ENCODE data around the gene MAP3K13. TPM values are rescaled to one million over a fixed set of nuclear protein-coding genes. Genes with fewer than 3 reads are reported as not detected.
"Not testable (repeated sequence)": the region's sequence is repeated elsewhere in the genome, so short reads cannot be mapped to it uniquely, and the experiment has no call there.

MAP3K13 gene
- total RNA-seq, 1 experiment from 2014 or later, result 18.4 TPM

- Histone ChIP-seq H3K27me3 (replicated peaks) (no peaks in the 10 kb centered on the region), H3K27ac (no peak overlapping the region), H3K36me3 (no peaks in the 10 kb centered on the region), H3K4me3 (no peak overlapping the region), H3K9me3 (replicated peaks) (no peaks in the 10 kb centered on the region), H3K4me1 (replicated peaks) (no peaks in the 10 kb centered on the region)
- DNase-seq (ENCODE audit: low read depth in 1 of 2, low spot score in 2 of 2), result no peak
These were observed 30.1 kb downstream of the MAP3K13 start for GRCh38 chr3:185393055-185393454.

DNA sequence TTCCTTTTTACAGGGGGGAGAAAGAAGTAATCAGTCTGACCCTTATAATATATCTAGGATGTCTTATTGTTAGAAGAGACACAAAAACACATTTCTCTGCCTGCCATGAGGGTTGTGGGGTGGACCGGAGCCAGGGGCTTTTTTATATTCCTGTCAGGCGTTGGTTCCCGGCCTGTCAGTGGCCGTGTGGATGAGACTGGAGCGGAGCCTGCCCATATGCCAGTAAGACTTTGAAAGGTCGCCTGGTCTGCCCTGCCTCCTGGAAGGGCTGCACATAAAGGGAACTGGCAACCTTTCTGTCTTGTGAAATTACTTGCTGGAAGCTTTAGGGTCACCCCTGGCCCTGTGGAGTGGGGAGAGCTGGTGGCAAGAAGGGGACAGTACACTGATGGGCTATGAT is 34.7 kb downstream of the MAP3K13 start:
- Histone ChIP-seq H3K9me3 (replicated peaks) (no peaks in the 10 kb centered on the region), H3K36me3 (no peaks in the 10 kb centered on the region), H3K4me1 (replicated peaks) (no peaks in the 10 kb centered on the region), H3K27ac (no peak overlapping the region), H3K27me3 (replicated peaks) (no peaks in the 10 kb centered on the region), H3K4me3 (no peak overlapping the region)
- DNase-seq (ENCODE audit: low read depth in 1 of 2, low spot score in 2 of 2), result no peak

DNA sequence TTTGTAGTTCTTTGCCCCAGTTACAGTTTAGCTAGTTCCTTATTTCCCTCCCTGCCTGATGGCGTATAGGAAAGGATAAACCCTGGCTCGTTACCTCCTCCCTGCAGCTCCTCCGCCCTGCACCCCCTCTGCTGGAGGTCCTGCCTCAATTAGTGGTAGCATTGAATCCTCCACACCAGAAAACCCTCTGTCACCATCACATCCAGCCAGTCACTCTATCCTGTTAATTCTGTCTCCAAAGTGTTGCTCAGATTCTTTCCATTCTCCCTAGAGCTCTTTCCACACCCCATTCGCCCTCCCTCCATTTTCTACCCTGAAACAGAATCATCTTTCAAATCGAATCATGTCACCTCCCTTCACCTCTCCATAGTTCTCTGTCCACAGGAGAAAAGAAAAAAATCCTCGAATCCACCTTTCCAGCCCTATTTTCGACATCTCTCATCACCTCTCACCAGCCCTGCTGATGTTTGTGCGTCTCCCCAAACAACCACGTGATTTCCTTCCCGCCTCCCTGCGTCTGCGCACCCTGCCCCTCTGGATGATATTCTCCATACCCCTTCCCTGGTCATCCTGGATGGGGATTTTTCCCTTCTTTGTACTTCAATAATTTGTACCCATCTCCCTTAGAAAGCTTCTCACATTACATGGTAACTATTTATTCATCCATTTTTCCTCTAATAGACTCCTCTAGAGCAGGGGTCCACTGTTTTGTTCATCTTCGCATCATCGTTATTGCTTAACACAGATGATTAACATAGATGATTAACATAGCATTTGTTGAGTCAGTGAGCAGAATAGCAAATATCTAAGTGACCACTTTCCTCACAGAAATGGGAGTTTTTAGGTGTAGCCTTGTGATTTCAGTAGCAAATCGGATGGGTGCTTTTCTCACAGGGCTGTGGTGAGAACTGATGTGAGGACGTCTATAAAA is 37.1 kb downstream of the MAP3K13 start:
- no peak for DNase-seq (ENCODE audit: low read depth in 1 of 2, low spot score in 2 of 2)

DNA sequence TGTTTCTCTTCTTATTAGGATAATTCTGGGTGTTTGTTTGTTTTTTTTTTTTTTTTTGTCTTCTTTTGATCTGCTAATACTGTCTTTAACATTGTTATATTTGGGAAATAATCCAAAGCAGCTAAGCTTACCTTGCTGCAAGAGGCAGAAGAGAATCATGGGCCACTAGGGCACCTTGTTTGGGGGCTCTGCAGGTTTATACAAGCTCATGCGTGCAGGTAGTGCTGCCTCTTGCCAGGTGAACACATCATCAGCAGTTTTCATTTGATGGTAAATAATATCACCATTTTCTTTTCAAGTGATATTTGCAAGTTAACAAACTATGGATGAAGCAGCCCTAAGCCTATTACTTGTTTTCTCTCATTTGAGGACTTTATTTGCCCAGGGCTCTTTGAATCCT is 37.9 kb downstream of the MAP3K13 start:
- DNase-seq (ENCODE audit: low read depth in 1 of 2, low spot score in 2 of 2), result no peak
- H3K9me3 ChIP-seq (replicated peaks), result no peaks in the 10 kb centered on the region
- H3K4me1 ChIP-seq (replicated peaks), result no peaks in the 10 kb centered on the region
- H3K36me3 ChIP-seq, result no peaks in the 10 kb centered on the region
- no peak overlapping the region for H3K27ac ChIP-seq
- H3K27me3 ChIP-seq (replicated peaks), result no peaks in the 10 kb centered on the region
- no peak overlapping the region for H3K4me3 ChIP-seq

More for the DNA sequence above, 37.1 kb downstream of the MAP3K13 start:
- H3K36me3 ChIP-seq, result no peaks in the 10 kb centered on the region
- no peak overlapping the region for H3K27ac ChIP-seq
- H3K27me3 ChIP-seq (replicated peaks), result no peaks in the 10 kb centered on the region
- no peaks in the 10 kb centered on the region for H3K4me1 ChIP-seq (replicated peaks)
- H3K9me3 ChIP-seq (replicated peaks), result no peaks in the 10 kb centered on the region
- no peak overlapping the region for H3K4me3 ChIP-seq

GRCh38 chr3:185401319-185401955 is 38.5 kb downstream of the MAP3K13 start:
- no peak for DNase-seq (ENCODE audit: low read depth in 1 of 2, low spot score in 2 of 2)
- H3K36me3 ChIP-seq, result no peaks in the 10 kb centered on the region
- no peaks in the 10 kb centered on the region for H3K4me1 ChIP-seq (replicated peaks)
- no peak overlapping the region for H3K27ac ChIP-seq
- H3K9me3 ChIP-seq (replicated peaks), result no peaks in the 10 kb centered on the region
- no peak overlapping the region for H3K4me3 ChIP-seq
- H3K27me3 ChIP-seq (replicated peaks), result no peaks in the 10 kb centered on the region

GRCh38 chr3:185402561-185402960 is 39.6 kb downstream of the MAP3K13 start:
- no peaks in the 10 kb centered on the region for H3K27me3 ChIP-seq (replicated peaks)
- no peak overlapping the region for H3K4me3 ChIP-seq
- H3K4me1 ChIP-seq (replicated peaks), result no peaks in the 10 kb centered on the region
- no peak for DNase-seq (ENCODE audit: low read depth in 1 of 2, low spot score in 2 of 2)
- H3K36me3 ChIP-seq, result no peaks in the 10 kb centered on the region
- no peaks in the 10 kb centered on the region for H3K9me3 ChIP-seq (replicated peaks)
- H3K27ac ChIP-seq, result no peak overlapping the region

DNA sequence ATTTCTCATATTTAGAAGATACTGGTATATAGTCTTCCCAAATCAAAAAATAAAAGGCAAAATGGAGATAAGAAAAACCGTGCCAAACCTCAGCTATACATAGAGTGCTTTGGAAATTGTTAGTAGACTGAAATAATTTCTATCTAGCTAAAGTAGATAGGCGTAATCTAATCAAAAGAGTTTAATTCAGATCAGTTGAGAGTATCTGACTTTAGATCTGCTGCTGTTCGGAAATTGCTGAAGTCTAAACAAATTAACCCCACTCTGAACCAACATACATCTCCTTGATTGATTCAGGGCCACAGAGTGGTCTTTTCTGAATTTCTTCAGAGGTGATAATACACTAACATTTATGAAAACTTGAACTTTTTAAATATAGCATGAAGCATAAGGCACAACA is 40.1 kb downstream of the MAP3K13 start:
- H3K4me3 ChIP-seq, result no peak overlapping the region
- no peaks in the 10 kb centered on the region for H3K27me3 ChIP-seq (replicated peaks)
- no peaks in the 10 kb centered on the region for H3K9me3 ChIP-seq (replicated peaks)
- DNase-seq (ENCODE audit: low read depth in 1 of 2, low spot score in 2 of 2), result no peak
- H3K27ac ChIP-seq, result no peak overlapping the region
- no peaks in the 10 kb centered on the region for H3K4me1 ChIP-seq (replicated peaks)
- H3K36me3 ChIP-seq, result no peaks in the 10 kb centered on the region

- Histone ChIP-seq H3K36me3 (no peaks in the 10 kb centered on the region), H3K4me3 (no peak overlapping the region), H3K4me1 (replicated peaks) (no peaks in the 10 kb centered on the region), H3K27me3 (replicated peaks) (no peaks in the 10 kb centered on the region), H3K27ac (no peak overlapping the region), H3K9me3 (replicated peaks) (no peaks in the 10 kb centered on the region)
- DNase-seq (ENCODE audit: low read depth in 1 of 2, low spot score in 2 of 2), result no peak
These were observed 42.3 kb downstream of the MAP3K13 start for GRCh38 chr3:185405243-185405642.

DNA sequence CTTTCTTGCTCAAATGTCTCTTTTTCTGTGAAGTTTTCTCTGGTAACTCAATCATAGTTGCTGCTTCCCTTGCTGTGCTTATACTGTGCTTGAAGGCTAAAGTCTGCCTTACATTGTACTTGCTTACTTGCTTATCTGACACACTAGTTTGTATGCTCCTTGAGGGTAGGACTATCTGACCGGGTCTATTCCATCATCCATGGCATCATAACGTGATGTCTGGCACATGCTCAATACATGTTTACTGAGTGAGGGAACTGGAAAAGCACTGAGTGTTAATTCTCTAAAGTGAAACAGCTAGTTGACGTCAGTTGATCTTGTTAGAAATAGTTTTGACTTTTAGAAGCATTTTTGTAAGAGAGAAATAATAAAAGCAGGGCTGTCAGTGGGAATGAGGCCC is 42.7 kb downstream of the MAP3K13 start:
- Histone ChIP-seq H3K27ac (no peak overlapping the region), H3K4me3 (no peak overlapping the region), H3K4me1 (replicated peaks) (no peaks in the 10 kb centered on the region), H3K27me3 (replicated peaks) (no peaks in the 10 kb centered on the region), H3K9me3 (replicated peaks) (no peaks in the 10 kb centered on the region), H3K36me3 (no peaks in the 10 kb centered on the region)
- DNase-seq (ENCODE audit: low read depth in 1 of 2, low spot score in 2 of 2), result no peak

DNA sequence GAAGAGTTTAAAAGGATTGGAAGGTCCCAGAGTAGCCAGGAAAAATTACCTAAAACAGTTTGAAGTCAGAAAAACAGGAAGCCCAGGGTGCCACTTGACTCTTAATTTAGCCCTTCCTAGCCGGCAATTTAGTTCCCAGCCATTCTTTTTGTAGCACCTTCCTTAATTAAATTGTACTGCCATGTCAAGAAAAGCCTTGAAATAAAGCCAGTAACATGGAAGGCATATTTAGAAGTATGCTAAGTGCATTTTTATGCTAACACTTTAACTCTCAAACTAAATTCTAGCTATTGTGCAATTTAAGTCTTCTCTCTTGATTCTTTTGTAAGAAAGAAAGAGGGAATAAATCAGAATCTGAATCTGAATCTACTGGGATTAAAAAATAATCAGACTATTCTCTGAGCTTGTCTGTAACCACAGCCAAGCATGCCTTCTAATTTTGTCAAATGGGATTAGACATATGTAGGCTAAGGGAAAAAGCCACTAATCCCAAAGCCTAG is 43.2 kb downstream of the MAP3K13 start:
- H3K27ac ChIP-seq, result no peak overlapping the region
- no peaks in the 10 kb centered on the region for H3K36me3 ChIP-seq

GRCh38 chr3:185409957-185410356 is 47.0 kb downstream of the MAP3K13 start:
- DNase-seq (ENCODE audit: low read depth in 1 of 2, low spot score in 2 of 2), result no peak
- Histone ChIP-seq H3K4me1 (replicated peaks) (no peaks in the 10 kb centered on the region), H3K9me3 (replicated peaks) (no peaks in the 10 kb centered on the region), H3K36me3 (no peaks in the 10 kb centered on the region), H3K4me3 (no peak overlapping the region), H3K27me3 (replicated peaks) (no peaks in the 10 kb centered on the region), H3K27ac (no peak overlapping the region)

More for the DNA sequence above, 43.2 kb downstream of the MAP3K13 start:
- Histone ChIP-seq H3K27me3 (replicated peaks) (no peaks in the 10 kb centered on the region), H3K9me3 (replicated peaks) (no peaks in the 10 kb centered on the region), H3K4me3 (no peak overlapping the region), H3K4me1 (replicated peaks) (no peaks in the 10 kb centered on the region)
- DNase-seq (ENCODE audit: low read depth in 1 of 2, low spot score in 2 of 2), result no peak

- Histone ChIP-seq H3K27ac (no peak overlapping the region), H3K4me3 (no peak overlapping the region), H3K36me3 (no peaks in the 10 kb centered on the region), H3K27me3 (replicated peaks) (no peaks in the 10 kb centered on the region), H3K4me1 (replicated peaks) (no peaks in the 10 kb centered on the region), H3K9me3 (replicated peaks) (no peaks in the 10 kb centered on the region)
- DNase-seq (ENCODE audit: low read depth in 1 of 2, low spot score in 2 of 2), result no peak
These were observed 48.2 kb downstream of the MAP3K13 start for GRCh38 chr3:185411133-185411532.

DNA sequence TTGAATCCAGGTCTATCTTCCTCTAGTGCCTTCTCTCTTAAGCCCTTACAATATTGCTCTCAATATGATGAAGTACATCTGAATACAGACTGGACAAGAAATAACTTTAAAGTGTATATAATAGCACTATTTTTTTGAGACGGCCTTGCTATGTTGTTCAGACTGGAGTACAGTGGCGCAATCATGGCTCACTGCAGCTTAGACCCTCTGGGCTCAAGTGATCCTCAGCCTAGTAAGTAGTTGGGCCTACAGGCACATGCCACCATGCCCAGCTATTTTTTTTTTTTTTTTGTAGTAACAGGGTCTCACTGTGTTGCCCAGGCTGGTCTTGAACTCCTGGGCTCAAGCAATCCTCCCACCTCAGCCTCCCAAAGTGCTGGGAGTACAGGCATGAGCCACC is 53.6 kb downstream of the MAP3K13 start:
- Histone ChIP-seq H3K27me3 (replicated peaks) (no peaks in the 10 kb centered on the region), H3K9me3 (replicated peaks) (no peaks in the 10 kb centered on the region), H3K36me3 (no peaks in the 10 kb centered on the region), H3K4me1 (replicated peaks) (no peaks in the 10 kb centered on the region), H3K4me3 (no peak overlapping the region), H3K27ac (no peak overlapping the region)
- DNase-seq (ENCODE audit: low read depth in 1 of 2, low spot score in 2 of 2), result no peak

DNA sequence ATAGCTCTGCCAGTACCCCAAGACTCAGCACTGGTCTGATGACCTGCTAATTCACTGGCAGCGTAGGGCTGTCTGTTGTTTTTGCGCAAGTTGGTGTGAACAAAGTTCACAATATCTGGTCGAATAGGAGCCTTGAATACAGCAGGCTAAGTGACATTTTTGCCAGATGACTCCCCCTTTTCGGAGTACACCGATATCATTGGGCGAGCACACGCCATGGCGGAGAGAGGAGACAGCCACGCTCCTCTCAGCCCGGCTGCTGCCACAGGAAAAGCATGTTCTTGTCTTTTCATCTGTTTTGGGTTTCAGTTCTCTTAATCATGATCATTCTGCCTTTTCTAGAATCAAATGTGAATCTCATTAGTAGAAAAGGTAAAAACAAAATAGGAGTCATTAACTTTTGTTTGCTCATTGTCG is 55.6 kb downstream of the MAP3K13 start:
- H3K27ac ChIP-seq; H3K4me3 ChIP-seq; H3K27me3 ChIP-seq (replicated peaks); H3K36me3 ChIP-seq; DNase-seq (ENCODE audit: low read depth in 1 of 2, low spot score in 2 of 2); H3K9me3 ChIP-seq (replicated peaks); H3K4me1 ChIP-seq (replicated peaks): not testable (repeated sequence)
